IPS DF 6.9 (cell line): ENCODE measurements around the gene GFRA1.

Experiments
- DNase-seq: peaks from one replicate; pipeline ENCODE4 v3.0.0-alpha.2; 2013; ENCODE audit warnings: low read depth, low spot score
- H3K27ac ChIP-seq: one replicate; pipeline ENCODE4 v1.5.1; 2013; ENCODE audit warnings: low read length, control low read depth
- H3K27me3 ChIP-seq: 2 replicates; pipeline ENCODE4 v1.6.1; 2013; ENCODE audit warnings: mild to moderate bottlenecking, low read length; ENCODE audit not compliant: control insufficient read depth, insufficient read depth
- H3K36me3 ChIP-seq: 2 replicates; pipeline ENCODE4 v1.6.1; 2013; ENCODE audit warnings: low read length; ENCODE audit not compliant: control insufficient read depth, insufficient read depth
- H3K4me1 ChIP-seq: 2 replicates; pipeline ENCODE4 v1.6.1; 2013; ENCODE audit warnings: low read length; ENCODE audit not compliant: control insufficient read depth, insufficient read depth
- H3K4me3 ChIP-seq: 2 replicates; pipeline ENCODE4 v1.5.1; 2013; ENCODE audit warnings: mild to moderate bottlenecking, low read length
- H3K9me3 ChIP-seq: 2 replicates; pipeline ENCODE4 v1.6.1; 2013; ENCODE audit warnings: low read length, inconsistent platforms; ENCODE audit not compliant: control insufficient read depth, insufficient read depth
- WGBS: extraction: QIAGEN DNeasy Blood & Tissue Kit; methylation state at CpG from one replicate; pipeline ENCODE4 v1.1.7; 2013; ENCODE audit warnings: mixed read lengths, missing lambda C conversion rate; ENCODE audit not compliant: insufficient read length, insufficient coverage; 5-methylcytosine and 5-hydroxymethylcytosine counted together

The GFRA1 gene

DNA sequence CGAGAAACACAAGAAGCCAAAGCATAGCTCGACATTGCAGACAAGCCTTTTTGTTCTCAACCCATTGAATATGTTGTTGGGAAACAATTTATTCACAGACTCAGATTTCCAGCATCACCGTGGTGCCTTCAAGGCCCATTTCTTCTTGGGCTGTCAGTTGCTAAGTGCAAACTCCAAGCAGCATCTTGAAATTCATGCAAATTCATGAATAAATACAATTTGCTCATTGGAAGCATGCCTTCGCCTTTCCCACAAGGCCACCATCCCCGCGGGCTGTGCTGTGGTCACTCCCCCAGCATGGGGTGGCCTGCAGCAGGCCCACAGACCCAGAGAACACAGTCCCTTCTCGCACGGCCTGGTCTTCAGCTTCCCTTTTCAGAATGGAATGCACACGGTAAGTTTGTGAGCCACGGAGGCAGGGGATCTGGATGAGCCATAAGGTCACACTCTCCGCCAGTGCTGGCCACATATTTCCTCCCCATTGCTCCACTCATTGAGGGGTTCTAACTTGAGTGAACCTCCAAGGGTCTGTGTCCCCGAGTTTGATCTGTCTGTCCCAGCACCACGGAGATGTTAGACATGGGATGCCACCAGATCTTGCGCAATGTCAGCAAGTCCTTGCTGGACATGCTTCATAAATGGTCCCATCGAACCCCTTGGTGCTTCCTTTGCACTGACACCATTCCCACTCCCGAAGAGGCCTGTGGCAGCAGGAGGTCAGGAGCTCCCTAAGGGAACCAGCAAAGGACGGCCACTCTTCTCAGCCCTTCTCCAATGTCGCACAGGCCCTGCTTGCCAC, 109.5 kb downstream of the GFRA1 start:
- H3K27ac ChIP-seq, result no peak overlapping the region
- no CpG with 5 or more reads among the region's 18 CpGs for WGBS
- no peaks in the 10 kb centered on the region for H3K9me3 ChIP-seq
- H3K4me3 ChIP-seq, result no peak overlapping the region
- H3K27me3 ChIP-seq, result no peaks in the 10 kb centered on the region
- no peaks in the 10 kb centered on the region for H3K36me3 ChIP-seq
- DNase-seq, result no peak
- H3K4me1 ChIP-seq, result no peaks in the 10 kb centered on the region

GRCh38 chr10:116162851-116163250, 110.2 kb downstream of the GFRA1 start:
- DNase-seq, result no peak
- no peaks in the 10 kb centered on the region for H3K9me3 ChIP-seq
- no peaks in the 10 kb centered on the region for H3K36me3 ChIP-seq
- H3K27me3 ChIP-seq, result no peaks in the 10 kb centered on the region
- H3K27ac ChIP-seq, result no peak overlapping the region
- no CpG with 5 or more reads among the region's 4 CpGs for WGBS
- H3K4me3 ChIP-seq, result no peak overlapping the region
- H3K4me1 ChIP-seq, result no peaks in the 10 kb centered on the region

DNA sequence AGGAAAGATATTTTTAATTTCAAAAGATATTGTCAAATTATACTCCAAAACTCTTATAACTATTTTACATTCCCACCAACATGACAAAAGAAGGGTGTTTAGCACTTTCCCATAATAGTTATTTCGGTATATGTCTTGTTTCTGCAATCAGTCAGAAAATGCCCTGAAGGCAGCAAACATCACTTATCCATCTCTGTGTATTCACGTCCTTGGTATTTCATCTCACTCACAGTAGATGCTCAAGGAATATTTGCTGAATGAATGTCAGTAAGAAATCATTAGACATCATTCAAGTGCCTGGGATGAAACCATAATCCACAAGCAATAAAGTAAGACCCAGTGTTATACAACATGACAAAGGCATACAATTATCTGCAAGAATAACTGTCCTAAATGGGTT, 112.7 kb downstream of the GFRA1 start:
- no peaks in the 10 kb centered on the region for H3K36me3 ChIP-seq
- H3K4me3 ChIP-seq, result no peak overlapping the region
- H3K9me3 ChIP-seq, result no peaks in the 10 kb centered on the region
- DNase-seq, result no peak
- no CpG with 5 or more reads among the region's 2 CpGs for whole genome bisulfite sequencing
- no peaks in the 10 kb centered on the region for H3K4me1 ChIP-seq
- no peak overlapping the region for H3K27ac ChIP-seq
- H3K27me3 ChIP-seq, result no peaks in the 10 kb centered on the region

DNA sequence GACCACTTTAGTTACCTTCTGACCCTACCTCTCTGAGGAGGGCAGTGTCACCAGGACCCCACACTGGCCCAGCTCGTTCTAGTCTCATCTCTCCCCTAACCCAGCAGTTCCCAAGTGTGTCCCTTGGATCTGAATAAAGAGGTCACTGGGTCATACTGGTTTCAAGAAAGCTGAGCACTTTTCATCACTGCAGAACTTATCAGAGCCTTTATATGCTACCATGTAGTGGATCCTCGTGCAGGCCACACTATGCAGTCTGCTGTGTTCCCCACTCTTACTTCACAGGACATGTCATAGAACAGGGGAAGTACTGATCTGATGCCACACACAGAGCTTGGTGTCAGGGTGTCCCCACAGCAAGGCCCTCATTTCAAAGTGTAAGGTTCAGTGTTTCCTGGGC, 113.8 kb downstream of the GFRA1 start:
- DNase-seq, result no peak
- no peaks in the 10 kb centered on the region for H3K27me3 ChIP-seq
- H3K4me3 ChIP-seq, result no peak overlapping the region
- no peak overlapping the region for H3K27ac ChIP-seq
- no peaks in the 10 kb centered on the region for H3K9me3 ChIP-seq
- H3K4me1 ChIP-seq, result no peaks in the 10 kb centered on the region
- H3K36me3 ChIP-seq, result no peaks in the 10 kb centered on the region
- WGBS, result no CpG with 5 or more reads among the region's 2 CpGs

DNA sequence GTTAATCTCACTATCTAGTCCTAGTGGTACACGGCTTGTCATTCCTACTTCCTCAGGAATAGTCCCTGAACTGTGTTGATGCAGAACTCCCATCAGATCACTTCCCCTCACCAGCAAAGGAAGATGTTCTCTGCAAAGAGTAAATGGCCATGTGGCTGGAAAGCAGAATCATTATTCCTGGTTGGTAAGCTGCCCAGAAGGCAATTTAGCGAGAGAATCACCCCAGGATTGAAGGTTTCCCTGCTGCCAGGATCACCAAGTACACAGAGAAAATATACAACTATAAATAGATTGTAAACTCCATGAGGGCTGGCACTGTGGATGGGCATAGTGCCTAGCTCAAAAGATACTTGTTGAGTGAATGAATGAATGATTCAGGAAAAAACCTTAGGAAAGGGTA, 115.0 kb downstream of the GFRA1 start:
- Histone ChIP-seq H3K9me3 (no peaks in the 10 kb centered on the region), H3K27ac (no peak overlapping the region), H3K36me3 (no peaks in the 10 kb centered on the region), H3K27me3 (no peaks in the 10 kb centered on the region), H3K4me3 (no peak overlapping the region), H3K4me1 (no peaks in the 10 kb centered on the region)
- WGBS, result no CpG with 5 or more reads among the region's 2 CpGs
- DNase-seq, result no peak

GRCh38 chr10:116157485-116157884, 115.5 kb downstream of the GFRA1 start:
- Histone ChIP-seq H3K4me3 (no peak overlapping the region), H3K36me3 (no peaks in the 10 kb centered on the region), H3K4me1 (no peaks in the 10 kb centered on the region), H3K9me3 (no peaks in the 10 kb centered on the region), H3K27ac (no peak overlapping the region), H3K27me3 (no peaks in the 10 kb centered on the region)
- WGBS, result no CpG with 5 or more reads among the region's 1 CpG
- no peak for DNase-seq

DNA sequence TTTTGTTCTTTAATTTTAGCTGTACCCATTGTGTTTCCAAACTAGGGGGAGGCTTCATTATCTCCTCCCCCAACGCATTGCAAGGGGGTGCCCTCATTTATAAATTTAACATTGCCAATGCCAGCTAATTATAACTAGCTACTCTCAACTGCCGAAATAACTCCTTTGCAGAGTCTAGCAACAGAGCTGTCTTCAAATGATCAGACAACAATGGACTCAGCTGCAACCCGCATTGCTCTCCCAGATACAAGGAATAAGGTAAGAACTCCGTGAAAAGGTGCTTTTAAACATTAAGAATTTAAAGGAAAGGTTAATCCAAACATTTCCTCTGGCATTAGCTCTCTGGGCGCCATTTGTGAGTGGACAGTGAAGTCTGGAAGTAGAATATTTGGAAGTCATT, 116.2 kb downstream of the GFRA1 start:
- no peak for DNase-seq
- no peaks in the 10 kb centered on the region for H3K27me3 ChIP-seq
- H3K4me3 ChIP-seq, result no peak overlapping the region
- H3K4me1 ChIP-seq, result no peaks in the 10 kb centered on the region
- H3K36me3 ChIP-seq, result no peaks in the 10 kb centered on the region
- no peak overlapping the region for H3K27ac ChIP-seq
- WGBS, result no CpG with 5 or more reads among the region's 5 CpGs
- no peaks in the 10 kb centered on the region for H3K9me3 ChIP-seq

- WGBS, result no CpG with 5 or more reads among the region's 1 CpG
- Histone ChIP-seq H3K9me3 (no peaks in the 10 kb centered on the region), H3K36me3 (no peaks in the 10 kb centered on the region), H3K27me3 (no peaks in the 10 kb centered on the region), H3K4me3 (no peak overlapping the region), H3K4me1 (no peaks in the 10 kb centered on the region), H3K27ac (no peak overlapping the region)
- no peak for DNase-seq
Measured at GRCh38 chr10:116155191-116155590, 117.8 kb downstream of the GFRA1 start.

GRCh38 chr10:116154651-116155050, 118.4 kb downstream of the GFRA1 start:
- whole genome bisulfite sequencing, result no CpG with 5 or more reads among the region's 1 CpG
- no peak for DNase-seq
- no peaks in the 10 kb centered on the region for H3K9me3 ChIP-seq

GRCh38 chr10:116151076-116151475, 121.9 kb downstream of the GFRA1 start:
- Histone ChIP-seq H3K27me3 (no peaks in the 10 kb centered on the region), H3K9me3 (no peaks in the 10 kb centered on the region), H3K36me3 (no peaks in the 10 kb centered on the region), H3K27ac (no peak overlapping the region), H3K4me3 (no peak overlapping the region), H3K4me1 (no peaks in the 10 kb centered on the region)
- DNase-seq, result no peak

More at GRCh38 chr10:116154651-116155050, 118.4 kb downstream of the GFRA1 start:
- no peak overlapping the region for H3K4me3 ChIP-seq
- no peak overlapping the region for H3K27ac ChIP-seq
- H3K4me1 ChIP-seq, result no peaks in the 10 kb centered on the region
- H3K27me3 ChIP-seq, result no peaks in the 10 kb centered on the region
- no peaks in the 10 kb centered on the region for H3K36me3 ChIP-seq

GRCh38 chr10:116150606-116151005, 122.4 kb downstream of the GFRA1 start:
- no CpG with 5 or more reads among the region's 6 CpGs for WGBS
- Histone ChIP-seq H3K4me3 (no peak overlapping the region), H3K36me3 (no peaks in the 10 kb centered on the region), H3K27me3 (no peaks in the 10 kb centered on the region), H3K4me1 (no peaks in the 10 kb centered on the region), H3K27ac (no peak overlapping the region), H3K9me3 (no peaks in the 10 kb centered on the region)
- no peak for DNase-seq
